WTC11 (cell line): ENCODE measurements around the gene STAC.

Experiments used
- CTCF ChIP-seq: fragments of 200-600 bp; IDR thresholded peaks from 2 replicates; pipeline ENCODE4 v1.8.0; 2022; ENCODE audit warnings: antibody characterized with exemption
- ETV6 ChIP-seq: sonication (generic); formaldehyde crosslinking; IDR thresholded peaks from 2 replicates; pipeline ENCODE4 v1.8.1; 2022; ENCODE audit warnings: mild to moderate bottlenecking, missing genetic modification reagents
- FOXP4 ChIP-seq: sonication (generic); formaldehyde crosslinking; IDR thresholded peaks from 2 replicates; pipeline ENCODE4 v1.8.0; 2022; ENCODE audit warnings: mild to moderate bottlenecking, missing genetic modification reagents
- JUN ChIP-seq: sonication (generic); formaldehyde crosslinking; IDR thresholded peaks from 2 replicates; pipeline ENCODE4 v1.8.0; 2023; ENCODE audit warnings: mild to moderate bottlenecking, missing genetic modification reagents
- PRDM15 ChIP-seq: sonication (generic); formaldehyde crosslinking; IDR thresholded peaks from 2 replicates; pipeline ENCODE4 v1.8.0; 2022; ENCODE audit warnings: missing genetic modification reagents
- PREB ChIP-seq: sonication (generic); formaldehyde crosslinking; IDR thresholded peaks from 2 replicates; pipeline ENCODE4 v1.8.1; 2022; ENCODE audit warnings: mild to moderate bottlenecking, missing genetic modification reagents, moderate library complexity, borderline replicate concordance
- USF2 ChIP-seq: sonication (generic); formaldehyde crosslinking; IDR thresholded peaks from 2 replicates; pipeline ENCODE4 v1.8.1; 2023; ENCODE audit warnings: mild to moderate bottlenecking, missing genetic modification reagents, moderate library complexity
- ZNF317 ChIP-seq: sonication (generic); formaldehyde crosslinking; IDR thresholded peaks from 2 replicates; pipeline ENCODE4 v1.8.1; 2023; ENCODE audit warnings: low read depth, mild to moderate bottlenecking, moderate library complexity, missing genetic modification reagents, borderline replicate concordance

GRCh38 chr3:36512555-36512954, 132.3 kb downstream of the STAC start:
- TF ChIP-seq CTCF: no peak
- no peak for TF ChIP-seq PRDM15 (CRISPR knock-in tag)
- TF ChIP-seq PREB (CRISPR knock-in tag): no peak
- TF ChIP-seq JUN (CRISPR knock-in tag): no peak
- no peak for TF ChIP-seq USF2 (CRISPR knock-in tag)
- TF ChIP-seq ETV6 (CRISPR knock-in tag): no peak
- no peak for TF ChIP-seq FOXP4 (CRISPR knock-in tag)
- no peak for TF ChIP-seq ZNF317 (CRISPR knock-in tag)
